Measurements from ENCODE around the gene TNFRSF8.

TNFRSF8 gene

GRCh38 chr1:12064073-12064969 lies 1.2 kb downstream of the TNFRSF8 start:
- DNase-seq: no peak

- DNase-seq: no peak
These were observed 2.8 kb downstream of the TNFRSF8 start for GRCh38 chr1:12065872-12066271.

- no peak for DNase-seq
These were observed 5.1 kb downstream of the TNFRSF8 start for GRCh38 chr1:12067900-12068821.

- DNase-seq: no peak
These were observed 6.6 kb downstream of the TNFRSF8 start for GRCh38 chr1:12069623-12070244.

GRCh38 chr1:12071892-12072291 lies 8.8 kb downstream of the TNFRSF8 start:
- DNase-seq: no peak

GRCh38 chr1:12072741-12073140 lies 9.6 kb downstream of the TNFRSF8 start:
- no peak for DNase-seq

GRCh38 chr1:12073796-12074195 lies 10.7 kb downstream of the TNFRSF8 start:
- no peak for DNase-seq

- no peak for DNase-seq
These were observed 12.4 kb downstream of the TNFRSF8 start for GRCh38 chr1:12075195-12076114.

GRCh38 chr1:12076425-12077005 lies 13.4 kb downstream of the TNFRSF8 start:
- DNase-seq: no peak

GRCh38 chr1:12078575-12078937 lies 15.5 kb downstream of the TNFRSF8 start:
- DNase-seq: no peak

GRCh38 chr1:12078938-12079861 lies 16.1 kb downstream of the TNFRSF8 start:
- peak; percentile 10 for DNase-seq

GRCh38 chr1:12080156-12080555 lies 17.1 kb downstream of the TNFRSF8 start:
- no peak for DNase-seq

GRCh38 chr1:12080773-12081556 lies 17.9 kb downstream of the TNFRSF8 start:
- no peak for DNase-seq

GRCh38 chr1:12081648-12082396 lies 18.7 kb downstream of the TNFRSF8 start:
- DNase-seq: no peak

- DNase-seq: no peak
These were observed 19.9 kb downstream of the TNFRSF8 start for GRCh38 chr1:12082988-12083387.

- DNase-seq: no peak
These were observed 20.7 kb downstream of the TNFRSF8 start for GRCh38 chr1:12083766-12084165.

- DNase-seq: no peak
These were observed 22.6 kb downstream of the TNFRSF8 start for GRCh38 chr1:12085643-12086260.

GRCh38 chr1:12087797-12088314 lies 24.8 kb downstream of the TNFRSF8 start:
- no peak for DNase-seq
